ENCODE results near the gene FNDC3B.

GRCh38 chr3:172189987-172190603, 150.7 kb downstream of the FNDC3B start:
- TF ChIP-seq, protein P1, sequence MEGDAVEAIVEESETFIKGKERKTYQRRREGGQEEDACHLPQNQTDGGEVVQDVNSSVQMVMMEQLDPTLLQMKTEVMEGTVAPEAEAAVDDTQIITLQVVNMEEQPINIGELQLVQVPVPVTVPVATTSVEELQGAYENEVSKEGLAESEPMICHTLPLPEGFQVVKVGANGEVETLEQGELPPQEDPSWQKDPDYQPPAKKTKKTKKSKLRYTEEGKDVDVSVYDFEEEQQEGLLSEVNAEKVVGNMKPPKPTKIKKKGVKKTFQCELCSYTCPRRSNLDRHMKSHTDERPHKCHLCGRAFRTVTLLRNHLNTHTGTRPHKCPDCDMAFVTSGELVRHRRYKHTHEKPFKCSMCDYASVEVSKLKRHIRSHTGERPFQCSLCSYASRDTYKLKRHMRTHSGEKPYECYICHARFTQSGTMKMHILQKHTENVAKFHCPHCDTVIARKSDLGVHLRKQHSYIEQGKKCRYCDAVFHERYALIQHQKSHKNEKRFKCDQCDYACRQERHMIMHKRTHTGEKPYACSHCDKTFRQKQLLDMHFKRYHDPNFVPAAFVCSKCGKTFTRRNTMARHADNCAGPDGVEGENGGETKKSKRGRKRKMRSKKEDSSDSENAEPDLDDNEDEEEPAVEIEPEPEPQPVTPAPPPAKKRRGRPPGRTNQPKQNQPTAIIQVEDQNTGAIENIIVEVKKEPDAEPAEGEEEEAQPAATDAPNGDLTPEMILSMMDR (IDR thresholded peaks at IDR 0.05) = no peak
- no peak for TF ChIP-seq POLR2A (IDR thresholded peaks at IDR 0.05)

Measured in testis (tissue), 2 donors.